ENCODE data around the gene TBL2. TPM values are rescaled to one million over a fixed set of nuclear protein-coding genes. Genes with fewer than 3 reads are reported as not detected.

TBL2 gene
- total and polyA plus RNA-seq, 10 of the 15 experiments (the other 5 are each of a cell fraction or from before 2014, with no cell fraction given) = 1.1 to 49.7 (median 26.7) TPM

- H3K4me3 ChIP-seq = no peak overlapping the region
- H3K9ac ChIP-seq (ENCODE audit: control insufficient read depth, insufficient read depth, low read length) = no peak overlapping the region
- FAIRE-seq = peak; percentile 23
- H3K4me1 ChIP-seq (ENCODE audit: control insufficient read depth, insufficient read depth, low read length) = peaks cover 4% of the 10 kb centered on the region
- POLR2A ChIA-PET = interaction anchor here (0.8 to 0.9 kb wide), 2 partner anchors 21 to 29 kb away, joined by 3 to 4 read pairs; no protein-coding TSS in a partner anchor
- no peaks in the 10 kb centered on the region for H3K9me3 ChIP-seq (replicated peaks; ENCODE audit: control insufficient read depth, insufficient read depth, low read length)
- ATAC-seq = no peak
- 0 out of 2 replicates have a peak overlapping the region, but pooled peaks have one; percentile 9 for H3K4me2 ChIP-seq (ENCODE audit: control insufficient read depth, insufficient read depth)
- DNase-seq (ENCODE audit: low read depth, low spot score) = no peak
- 80% methylated on average over 9 of the region's 9 CpGs for WGBS (ENCODE audit: insufficient coverage, insufficient replicate concordance, low lambda C conversion rate, missing lambda C conversion rate)
- in situ Hi-C loops (cut with MboI) = no loop called here
- H4K20me1 ChIP-seq (ENCODE audit: control insufficient read depth, insufficient read depth) = peaks cover 3% of the 10 kb centered on the region; the same call in 1 of the 2 replicates
- intact Hi-C loops (cut with micrococcal nuclease; ENCODE audit: unreplicated experiment) = no loop called here
- H2AFZ ChIP-seq (ENCODE audit: control insufficient read depth, low read depth, low read length) = no peak overlapping the region
- SMC1A ChIA-PET (ENCODE audit: uncharacterized antibody, unreplicated experiment) = interaction anchor here (0.7 kb wide), 1 partner anchor 22 kb away, joined by 5 read pairs; no protein-coding TSS in a partner anchor
- BruUV-seq (replicated peaks) = no TSS peak
- H3K27me3 ChIP-seq (replicated peaks in 1 of 2; ENCODE audit: control insufficient read depth in 2 of 2, insufficient read depth in 2 of 2, low read length in 1 of 2) = no peaks in the 10 kb centered on the region
- H3K27ac ChIP-seq (ENCODE audit: control insufficient read depth, insufficient read depth) = no peak overlapping the region
- H3K79me2 ChIP-seq (ENCODE audit: control insufficient read depth, insufficient read depth, low read length) = peaks cover 20% of the 10 kb centered on the region
- CTCF ChIA-PET = interaction anchor here (0.8 to 1.9 kb wide), 3 partner anchors 12 to 96 kb away, joined by 3 to 5 read pairs (median 3); no protein-coding TSS in a partner anchor
- peaks cover 2 to 24% of the 10 kb centered on the region in 2 experiments for H3K36me3 ChIP-seq (ENCODE audit: control insufficient read depth in 2 of 2, insufficient read depth in 2 of 2, low read length in 1 of 2)
- RAD21 ChIA-PET (ENCODE audit: unreplicated experiment) = interaction anchor here (0.8 to 1.2 kb wide), 2 partner anchors 8 to 26 kb away, joined by 3 read pairs; partner anchors contain the start of gene BAZ1B
- TF ChIP-seq SIX5 (IDR thresholded peaks at IDR 0.05; ENCODE audit: low read depth, low read length, severe bottlenecking) = no peak
- TF ChIP-seq CBFB (IDR thresholded peaks at IDR 0.05; ENCODE audit: low read depth) = no peak
- TF ChIP-seq CREB1 (IDR thresholded peaks at IDR 0.05; ENCODE audit: low read depth) = no peak
- no peak for TF ChIP-seq ELK1 (IDR thresholded peaks at IDR 0.05; ENCODE audit: low read depth, low read length)
- TF ChIP-seq USF1 (IDR thresholded peaks at IDR 0.05; ENCODE audit: borderline replicate concordance, extremely low read length, insufficient read depth, low read depth, low read length) = no peak
- TF ChIP-seq SUZ12 (IDR thresholded peaks at IDR 0.05; ENCODE audit: unreplicated experiment) = no peak
- TF ChIP-seq DPF2 (IDR thresholded peaks at IDR 0.05) = no peak
- no peak for TF ChIP-seq IRF4 (IDR thresholded peaks at IDR 0.05; ENCODE audit: low read depth, low read length)
- no peak for TF ChIP-seq RUNX3 (IDR thresholded peaks at IDR 0.05; ENCODE audit: low read length)
- no peak for TF ChIP-seq ZNF622 (IDR thresholded peaks at IDR 0.05)
- TF ChIP-seq ZBTB40 (IDR thresholded peaks at IDR 0.05; ENCODE audit: borderline replicate concordance) = no peak
- TF ChIP-seq ZBTB11 (CRISPR knock-in tag; IDR thresholded peaks at IDR 0.05) = no peak
- no peak for TF ChIP-seq LARP7 (IDR thresholded peaks at IDR 0.05)
- TF ChIP-seq SMAD1 (IDR thresholded peaks at IDR 0.05; ENCODE audit: low read depth, partially characterized antibody) = no peak
- no peak for TF ChIP-seq ATF3 (IDR thresholded peaks at IDR 0.05; ENCODE audit: borderline replicate concordance, extremely low read depth, low read depth, low read length)
Measured at GRCh38 chr7:73547841-73548240, 30.5 kb downstream of the TBL2 start.

Measured in GM12878 (cell line).